ENCODE results near the gene KYAT1. TPM values are rescaled to one million over a fixed set of nuclear protein-coding genes. Genes with fewer than 3 reads are reported as not detected.

KYAT1 gene
- total and polyA plus RNA-seq, 2 of the 13 experiments (the other 11 are each of a cell fraction or from before 2014, with no cell fraction given), result 9.2 to 46.5 TPM

- TF ChIP-seq ZNF142 (CRISPR knock-in tag; IDR thresholded peaks at IDR 0.05) (no peak), NR2C2 (CRISPR knock-in tag; IDR thresholded peaks at IDR 0.05; ENCODE audit: borderline replicate concordance) (0 out of 2 replicates have a peak, but pooled peaks have one; percentile 14), ZNF260 (CRISPR knock-in tag; IDR thresholded peaks at IDR 0.05; ENCODE audit: borderline replicate concordance, low read depth) (no peak), PHF5A (CRISPR knock-in tag; IDR thresholded peaks at IDR 0.05; ENCODE audit: low read depth, unreplicated experiment) (no peak), ZNF280B (CRISPR knock-in tag; IDR thresholded peaks at IDR 0.05; ENCODE audit: borderline replicate concordance) (no peak), SSRP1 (CRISPR knock-in tag; IDR thresholded peaks at IDR 0.05) (no peak), ZNF709 (CRISPR knock-in tag; IDR thresholded peaks at IDR 0.05) (no peak), ZNF546 (CRISPR knock-in tag; conservative IDR thresholded peaks at IDR 0.05) (no peak), ZNF329 (CRISPR knock-in tag; IDR thresholded peaks at IDR 0.05; ENCODE audit: low read depth) (no peak), KMT2A (CRISPR knock-in tag; IDR thresholded peaks at IDR 0.05) (no peak), TBL1XR1 (IDR thresholded peaks at IDR 0.05; ENCODE audit: borderline replicate concordance, low read length, partially characterized antibody) (no peak), ZNF598 (CRISPR knock-in tag; IDR thresholded peaks at IDR 0.05; ENCODE audit: borderline replicate concordance) (0 out of 2 replicates have a peak, but pooled peaks have one; percentile 26), MLLT10 (CRISPR knock-in tag; IDR thresholded peaks at IDR 0.05) (no peak)
These were observed 37.2 kb upstream of the KYAT1 start (continued) for GRCh38 chr9:128918921-128919320.
